NCI-H774 (cell line): ENCODE results near the gene MYH9.

Experiments
- DNase-seq: peaks from one replicate; lab custom pipeline; 2025; lab: John Stamatoyannopoulos, UW

Gene MYH9

GRCh38 chr22:36386351-36386899, 1.3 kb downstream of the MYH9 start:
- no peak for DNase-seq

- no peak for DNase-seq
Observed at GRCh38 chr22:36385491-36386350, 2.0 kb downstream of the MYH9 start.

DNA sequence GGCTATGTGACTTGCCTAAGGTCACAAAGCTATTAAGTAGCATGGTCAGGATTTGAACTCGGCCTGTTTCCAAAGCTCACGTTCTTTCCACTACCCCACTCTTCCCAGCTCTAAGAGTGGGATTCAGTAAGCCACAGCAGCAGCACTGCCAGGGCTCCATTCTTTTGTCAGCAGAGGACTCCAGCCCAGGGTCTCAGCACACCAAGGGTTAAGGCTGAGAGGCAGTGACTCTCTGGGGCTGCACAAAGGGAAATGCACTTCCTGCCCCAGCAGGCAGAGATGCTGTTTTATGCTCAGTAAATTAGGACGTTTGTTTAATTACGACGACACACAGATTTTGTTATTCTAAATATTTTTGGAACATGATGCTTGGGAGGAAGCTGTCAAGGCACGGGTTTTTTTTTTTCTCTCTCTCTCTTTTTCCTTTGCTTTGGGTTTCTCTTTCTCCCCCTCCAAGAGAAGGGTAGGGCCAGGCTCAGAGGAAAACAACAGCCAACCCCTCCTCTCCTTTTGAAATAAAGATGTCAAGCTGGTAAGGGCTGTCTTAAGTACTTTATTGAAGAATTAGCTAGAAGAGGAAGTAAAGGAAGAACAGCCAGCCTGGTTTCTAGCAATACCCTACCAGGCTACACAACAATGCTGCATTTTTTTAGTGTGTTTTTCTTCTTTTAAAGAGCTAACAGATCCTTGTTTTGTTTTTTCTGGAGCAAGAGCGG, 2.8 kb downstream of the MYH9 start:
- DNase-seq, result no peak

DNA sequence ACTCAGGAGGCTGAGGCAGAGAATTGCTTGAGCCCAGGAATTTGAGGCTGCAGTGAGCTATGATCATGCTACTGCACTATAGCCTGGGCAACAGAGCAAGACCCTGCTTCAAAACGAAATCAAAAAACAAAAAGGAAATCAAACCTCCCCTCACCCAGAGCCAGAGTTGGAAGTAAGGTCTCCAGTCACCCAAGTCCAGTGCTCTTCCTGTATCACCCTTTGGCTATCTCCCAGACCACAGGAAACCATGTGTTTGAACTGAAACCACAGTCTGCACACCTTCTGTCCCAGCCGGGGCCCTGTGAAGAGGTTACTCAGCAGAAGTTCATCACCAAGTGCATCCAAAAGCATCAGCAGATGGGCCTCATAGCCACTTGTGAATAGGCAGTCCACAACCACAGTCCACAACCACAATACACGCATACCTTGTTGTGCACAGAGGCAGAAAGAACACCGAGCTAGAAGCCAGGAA, 4.6 kb downstream of the MYH9 start:
- DNase-seq, result no peak

DNA sequence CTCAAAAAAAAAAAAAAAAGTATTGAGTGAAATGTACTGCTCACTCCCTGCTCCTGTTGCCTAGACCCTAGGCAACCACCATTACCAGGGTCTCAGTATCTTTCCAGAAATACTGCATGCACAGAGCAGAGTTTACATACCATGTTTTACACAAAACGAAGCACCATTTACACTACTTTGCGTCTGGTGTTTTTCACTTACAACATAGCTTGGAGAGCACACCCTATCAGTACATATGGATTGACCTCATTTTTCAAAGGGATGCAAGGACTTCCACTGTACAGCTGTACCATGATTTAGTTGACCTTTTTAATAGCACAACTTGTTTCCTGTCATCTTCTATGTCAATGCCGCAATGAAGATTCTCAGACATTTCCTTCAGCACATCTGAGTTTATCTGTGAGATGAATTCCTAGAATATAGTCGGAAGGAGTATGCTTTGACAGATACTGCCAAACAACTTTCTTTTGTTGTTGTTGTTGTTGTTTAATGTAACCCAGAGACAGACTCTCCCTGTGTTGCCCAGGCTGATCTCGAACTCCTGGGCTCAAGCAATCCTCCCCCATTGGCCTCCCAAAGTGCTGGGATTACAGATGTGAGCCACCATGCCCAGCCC, 6.1 kb downstream of the MYH9 start:
- DNase-seq, result no peak

DNA sequence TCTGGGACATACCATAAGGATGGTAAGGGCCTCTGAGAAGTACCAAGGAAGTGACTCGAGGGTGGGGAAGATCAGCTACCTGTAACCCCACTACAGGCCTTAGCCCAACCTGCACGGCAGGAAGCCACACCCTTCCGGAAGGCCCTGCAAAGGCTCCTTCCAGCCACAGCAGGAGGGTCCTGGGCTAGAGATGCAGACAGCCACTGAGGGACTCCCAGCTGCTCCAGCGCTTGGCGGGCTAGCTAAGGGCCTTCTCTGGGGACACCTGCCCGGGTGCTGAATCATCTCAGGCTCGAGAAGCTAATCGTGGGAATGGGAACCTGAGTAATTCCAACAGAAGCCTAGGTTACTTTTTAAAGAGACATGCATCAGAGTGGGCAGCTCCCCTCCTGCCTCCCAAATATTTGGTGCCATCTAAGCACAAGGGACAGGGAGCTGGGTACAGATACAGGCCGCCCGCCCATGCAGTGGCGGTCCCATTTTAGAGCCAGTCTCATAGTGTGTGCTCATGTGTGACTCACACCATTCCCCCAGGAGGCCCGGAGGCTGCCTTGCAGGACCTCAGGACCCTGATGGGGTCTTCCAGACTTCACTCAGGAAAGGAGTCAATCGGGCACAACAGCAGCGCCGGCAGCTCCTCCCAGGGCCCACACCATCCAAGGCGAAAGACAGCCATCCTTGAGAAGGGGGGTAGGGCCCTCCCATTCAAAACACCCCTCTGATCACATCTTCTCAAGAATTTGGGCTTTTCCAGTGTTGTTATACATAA, 8.0 kb downstream of the MYH9 start:
- DNase-seq, result no peak

GRCh38 chr22:36378869-36379217, 8.9 kb downstream of the MYH9 start:
- no peak for DNase-seq

DNA sequence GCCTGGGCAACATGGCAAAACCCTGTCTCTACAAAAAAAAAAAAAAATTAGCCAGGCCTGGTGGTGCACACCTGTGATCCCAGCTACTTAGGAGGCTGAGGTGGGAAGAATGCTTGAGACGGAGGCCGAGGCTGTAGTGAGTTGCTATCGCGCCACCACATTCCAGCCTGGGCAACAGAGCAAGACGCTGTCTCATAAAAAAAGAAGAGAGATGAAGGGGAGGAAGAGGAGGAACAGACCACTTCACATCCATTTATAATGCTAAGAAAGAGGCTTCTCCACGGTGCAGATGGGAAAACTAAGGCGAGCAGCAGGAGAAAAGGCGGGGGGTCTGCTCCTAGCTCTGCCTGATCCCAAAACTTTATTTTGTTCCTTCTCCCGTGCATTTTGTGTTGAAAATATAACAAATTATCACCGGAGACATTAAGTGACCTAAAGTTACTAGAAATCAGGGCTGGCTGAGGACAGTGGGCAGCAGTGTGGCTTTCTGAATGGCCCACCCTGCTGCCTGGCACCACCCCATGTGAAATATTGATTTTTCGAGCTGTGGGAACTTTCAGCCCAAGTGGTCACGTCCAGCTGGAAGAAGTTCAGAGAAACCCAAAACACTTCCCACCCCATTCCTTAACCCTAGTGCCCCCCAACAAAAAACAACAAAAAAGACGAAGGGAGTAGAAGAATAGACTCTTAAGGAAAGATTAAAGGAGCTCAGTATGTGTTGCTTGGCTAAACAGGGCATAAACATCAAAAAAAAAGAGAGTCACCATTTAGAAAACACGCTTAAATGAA, 9.5 kb downstream of the MYH9 start:
- DNase-seq, result no peak

DNA sequence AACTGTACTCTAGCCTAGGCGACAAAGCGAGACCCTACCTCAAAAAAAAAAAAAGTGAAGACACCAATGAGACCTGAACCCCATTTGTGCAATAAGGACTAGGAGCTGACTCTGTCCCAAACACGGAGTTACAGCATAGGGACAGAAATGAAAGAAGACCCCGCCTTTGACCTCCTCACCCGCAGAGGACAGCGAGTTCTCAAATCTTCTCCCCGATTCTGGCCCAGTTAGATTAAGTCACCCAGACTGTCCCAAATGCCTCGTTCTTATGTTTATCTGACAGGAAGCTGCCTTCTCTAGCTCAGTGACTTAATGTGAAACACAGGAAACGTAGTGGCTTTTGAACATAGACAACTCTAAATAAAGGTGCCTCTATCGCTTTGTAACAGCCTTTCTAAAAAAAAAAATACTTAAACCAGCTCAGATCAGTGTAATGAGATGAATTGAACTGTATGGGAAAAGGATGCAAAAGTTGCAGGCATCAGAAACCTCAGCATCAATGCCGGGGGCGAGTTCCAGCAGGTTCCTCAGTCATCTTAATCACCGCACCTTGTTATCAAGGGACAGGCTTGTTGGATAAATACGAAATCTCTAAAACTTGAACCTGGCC, 10.6 kb downstream of the MYH9 start:
- no peak for DNase-seq

DNA sequence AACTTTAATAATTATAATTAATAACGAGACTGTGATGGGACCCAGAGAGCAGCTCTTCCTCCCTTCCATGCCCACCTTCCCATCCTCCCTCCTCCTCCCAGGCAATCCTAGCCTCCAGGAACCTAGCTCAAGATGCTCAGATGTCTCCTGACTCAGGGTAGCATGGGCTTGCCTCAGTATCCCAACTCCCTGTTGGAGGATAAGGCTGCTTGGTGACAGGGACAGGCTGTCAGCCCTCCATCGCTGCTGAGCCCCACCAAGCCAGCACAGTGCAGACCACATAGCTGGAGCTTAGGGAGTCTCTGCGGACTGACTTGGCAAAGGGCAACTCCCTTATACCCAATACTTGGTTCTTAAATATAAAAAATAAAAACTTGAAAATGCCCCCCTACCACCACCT, 11.5 kb downstream of the MYH9 start:
- no peak for DNase-seq

DNA sequence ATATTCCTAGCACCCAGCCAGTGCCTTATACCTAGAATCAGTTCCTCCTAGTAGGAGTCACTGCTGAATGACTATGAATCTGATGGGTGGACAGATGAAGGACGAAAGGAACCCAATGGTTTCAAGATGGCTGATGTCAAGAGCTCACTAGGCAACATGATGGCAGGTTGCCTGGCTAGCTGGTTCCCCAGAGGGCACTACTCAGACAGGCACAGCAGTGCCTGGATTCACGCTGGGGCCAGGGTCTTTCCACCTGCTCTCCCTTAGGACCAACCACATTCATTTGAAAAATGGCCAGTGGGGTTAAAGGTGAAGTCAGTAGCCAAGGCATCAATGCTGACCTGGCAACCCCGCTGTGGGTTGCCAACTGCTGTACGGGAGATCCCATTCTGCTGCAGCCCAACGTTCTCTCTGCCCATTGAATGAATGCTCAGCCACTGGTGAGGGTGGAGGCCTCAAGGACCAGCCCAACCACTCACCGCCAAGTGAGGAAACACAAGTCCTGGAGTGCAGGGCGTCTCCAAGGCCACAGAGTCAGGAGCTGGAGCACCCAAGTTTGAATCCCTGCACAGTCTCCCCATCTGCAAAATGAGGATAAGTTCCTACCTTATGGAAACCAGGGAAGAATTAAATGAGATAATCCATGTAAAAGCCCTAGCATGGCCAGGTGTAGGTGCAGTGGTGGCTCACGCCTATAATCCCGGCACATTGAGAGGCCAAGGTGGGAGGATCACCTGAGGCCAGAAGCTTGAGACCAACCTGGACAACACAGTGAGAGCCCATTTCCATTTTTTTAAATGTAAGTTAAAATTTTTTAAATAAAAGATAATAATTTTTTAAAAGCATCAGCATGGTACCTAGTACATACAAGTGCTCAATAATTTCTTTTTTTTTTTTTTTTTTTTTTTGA, 12.4 kb downstream of the MYH9 start:
- DNase-seq, result no peak

DNA sequence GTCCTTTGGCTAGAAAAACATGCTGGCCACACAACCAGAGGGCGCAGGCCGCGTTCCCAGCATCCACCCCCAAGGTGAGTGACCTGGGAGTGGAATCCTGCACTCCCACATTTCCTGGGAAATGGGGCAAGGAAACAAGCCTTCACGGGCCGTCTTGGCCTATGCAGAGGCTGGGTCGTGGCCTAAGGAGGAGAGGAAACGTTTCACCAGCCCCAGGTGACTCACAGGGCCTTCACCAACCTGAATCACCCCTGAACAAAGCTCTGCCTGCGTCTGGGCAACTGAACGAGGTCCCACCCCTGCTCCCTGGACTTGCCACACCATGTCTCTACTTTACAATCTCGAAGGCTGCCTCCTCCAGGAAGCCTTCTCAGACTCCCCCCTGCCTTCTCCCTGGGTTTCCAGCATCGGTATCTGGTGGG, 13.2 kb downstream of the MYH9 start:
- DNase-seq, result no peak

- DNase-seq, result no peak
Observed at GRCh38 chr22:36373258-36373579, 14.5 kb downstream of the MYH9 start.

DNA sequence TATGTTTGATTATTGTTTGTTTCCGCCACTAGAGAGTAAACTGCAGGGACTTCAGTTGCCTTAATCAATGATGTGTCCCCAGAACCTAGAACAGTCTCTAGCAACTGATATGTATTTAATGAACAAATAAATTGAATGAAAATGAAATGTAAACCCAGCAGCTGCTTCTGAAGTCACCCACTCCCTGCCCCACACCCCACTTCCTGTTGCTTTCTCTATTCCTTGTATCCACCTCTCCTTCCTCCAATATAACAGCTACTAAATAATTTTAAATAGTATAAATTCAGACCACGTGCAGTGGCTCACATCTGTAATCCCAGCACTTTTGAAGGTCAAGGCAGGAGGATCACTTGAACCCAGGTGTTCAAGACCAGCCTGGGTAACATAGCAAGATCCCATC, 15.8 kb downstream of the MYH9 start:
- DNase-seq, result no peak

GRCh38 chr22:36369922-36370791, 17.6 kb downstream of the MYH9 start:
- DNase-seq, result no peak

DNA sequence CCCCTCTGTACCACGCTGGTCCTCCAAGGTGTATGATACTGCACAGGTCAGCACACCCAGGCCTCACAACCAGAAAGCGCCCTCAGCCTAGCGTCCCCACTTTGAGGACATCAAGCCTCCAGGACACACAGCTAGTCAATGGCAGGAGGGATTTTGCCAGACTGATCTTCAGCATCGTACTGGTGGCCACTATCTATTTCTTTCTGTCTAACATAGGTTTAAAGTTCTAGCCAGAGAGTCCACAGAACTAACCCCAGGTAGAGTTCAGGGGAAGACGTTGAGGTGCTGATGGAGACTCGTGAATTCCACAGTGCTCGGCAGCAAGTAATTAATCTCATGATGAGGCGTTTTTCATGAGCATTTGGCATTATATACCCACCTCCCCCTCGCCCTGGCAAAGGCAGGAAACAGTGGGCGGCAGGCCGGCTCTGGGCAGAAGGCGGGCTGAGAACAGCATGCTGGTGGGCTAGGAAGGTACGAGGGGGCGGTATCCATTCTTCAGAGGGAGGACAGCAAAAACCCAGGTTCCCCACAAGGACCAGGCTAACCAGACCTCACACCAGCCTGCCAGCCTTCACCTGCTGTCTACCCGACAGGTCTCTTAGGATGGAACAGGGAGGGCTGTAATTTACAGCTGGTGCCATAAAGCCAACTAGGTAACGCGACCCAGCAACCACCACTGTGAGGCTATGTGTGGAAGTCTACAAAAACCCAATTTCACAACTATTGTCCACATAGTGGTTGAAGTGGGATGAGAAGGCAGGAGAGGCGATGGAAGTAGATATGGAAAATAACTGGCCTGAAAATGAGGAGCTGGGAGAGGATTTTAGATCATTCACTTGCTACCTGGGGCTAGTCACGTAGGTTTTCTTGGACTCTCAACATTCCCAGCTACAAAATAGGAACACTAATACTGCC, 18.5 kb downstream of the MYH9 start:
- no peak for DNase-seq

DNA sequence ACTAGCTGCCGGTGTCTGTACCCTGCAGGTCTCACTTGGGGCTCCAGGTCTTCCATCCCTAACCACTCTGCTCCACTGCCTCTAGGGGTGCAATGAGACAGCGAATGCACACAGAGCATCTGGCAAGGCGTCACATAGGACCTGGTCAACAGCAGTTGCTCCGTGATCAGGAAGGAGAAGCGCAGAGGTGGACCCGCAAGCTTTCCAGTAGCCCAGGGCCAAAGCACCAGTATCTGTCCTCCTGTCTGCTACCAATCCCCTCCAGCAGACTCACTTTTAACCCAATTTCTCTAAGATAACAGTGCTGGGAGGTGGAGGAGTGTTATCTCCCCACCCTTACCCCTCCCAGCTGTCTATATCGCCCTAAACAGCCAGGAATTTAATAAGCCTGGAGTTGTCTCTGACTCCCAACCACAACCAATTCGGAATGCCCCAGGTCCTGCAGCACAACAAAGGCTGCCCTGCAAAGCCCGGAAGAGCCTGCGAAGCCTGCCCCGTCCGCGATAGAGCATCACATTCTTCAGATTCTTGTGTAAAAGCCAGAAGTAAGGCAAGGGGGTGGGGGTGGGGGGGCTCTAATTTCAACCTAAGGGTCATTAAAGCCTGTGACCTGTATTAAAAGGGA, 19.3 kb downstream of the MYH9 start:
- DNase-seq, result no peak
